A204.1 (cell line): ENCODE measurements around the gene POTEM.
"Not testable (repeated sequence)": the region's sequence is repeated elsewhere in the genome, so short reads cannot be mapped to it uniquely, and the experiment has no call there.

ENCODE experiments used
- FAIRE-seq: peaks from 2 replicates; lab custom pipeline; 2012; peaks lifted over from hg19 to GRCh38; lab: Jason Lieb, UNC

Gene POTEM

GRCh38 chr14:19038060-19038664 is 70.9 kb downstream of the POTEM start:
- FAIRE-seq = not testable (repeated sequence)

GRCh38 chr14:19038785-19039184 is 71.6 kb downstream of the POTEM start:
- FAIRE-seq = not testable (repeated sequence)

DNA sequence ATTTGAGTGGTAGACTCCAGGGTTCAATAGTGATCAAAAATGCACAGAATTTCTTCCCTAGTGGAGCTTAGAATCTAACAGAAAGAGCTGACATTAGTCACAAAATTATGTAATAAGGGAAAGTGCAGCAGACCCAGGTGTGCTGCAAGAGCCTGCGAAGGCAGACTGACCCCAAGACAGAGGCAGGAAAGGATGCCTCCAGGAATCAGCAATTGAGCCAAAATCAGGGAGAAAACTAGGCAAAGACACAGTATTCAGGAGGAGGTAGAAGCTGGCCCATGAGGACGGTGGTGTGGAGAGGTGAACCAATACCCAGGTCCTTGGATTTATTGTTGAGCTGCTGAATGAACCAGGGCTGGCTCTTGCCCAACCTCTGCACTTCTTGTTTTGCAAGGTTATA is 76.2 kb downstream of the POTEM start:
- not testable (repeated sequence) for FAIRE-seq
